ENCODE results near the gene SLC4A1. TPM values are rescaled to one million over a fixed set of nuclear protein-coding genes. Genes with fewer than 3 reads are reported as not detected.

Gene SLC4A1
- total and polyA plus RNA-seq, 2 of the 13 experiments (the other 11 are each of a cell fraction or from before 2014, with no cell fraction given): not detected

DNA sequence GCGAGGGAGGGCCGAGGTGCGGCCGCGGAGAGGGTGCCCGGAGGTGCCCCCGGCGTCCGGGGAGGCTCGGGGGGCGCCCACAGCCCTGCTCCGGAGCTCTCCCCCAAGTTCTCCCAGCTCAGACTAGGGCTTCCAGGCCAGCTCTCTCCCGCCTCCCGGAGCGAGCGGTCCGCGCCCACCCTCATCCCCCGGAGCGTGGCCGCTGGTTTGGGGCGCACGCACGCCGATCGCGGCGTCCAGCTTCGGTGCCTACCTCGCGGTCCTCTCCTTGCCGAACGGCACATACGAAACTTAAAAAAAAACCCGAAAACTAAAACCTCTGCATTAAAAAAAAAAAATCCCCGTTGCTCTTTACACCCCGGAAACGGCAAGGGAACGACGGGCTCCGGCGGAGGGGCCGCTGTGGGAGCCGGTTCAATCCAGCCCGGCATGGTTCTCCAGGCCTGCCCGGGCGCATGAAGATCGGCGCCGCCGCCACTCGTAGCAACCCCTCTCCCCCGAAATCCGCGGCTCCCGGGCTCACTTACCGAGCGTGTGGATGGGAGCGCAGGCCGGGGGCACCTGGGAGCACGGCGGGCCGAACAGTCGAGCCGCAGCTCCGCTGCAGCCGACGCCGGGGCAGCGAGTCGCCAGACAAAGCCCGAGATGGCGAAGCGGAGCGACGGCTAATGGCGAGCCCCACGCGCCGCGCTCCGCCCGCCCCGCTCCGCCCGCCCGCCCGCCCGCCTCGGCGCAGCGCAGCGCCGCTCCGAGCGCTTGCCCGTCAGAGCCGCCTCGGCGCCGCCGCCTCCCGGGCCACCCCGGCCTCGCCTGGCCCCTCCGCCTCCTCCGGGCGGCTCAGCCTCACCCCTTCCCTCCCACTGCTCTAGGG, 47.5 kb downstream of the SLC4A1 start (continued):
- TF ChIP-seq YEATS4 (CRISPR knock-in tag; IDR thresholded peaks at IDR 0.05; ENCODE audit: borderline replicate concordance) (peak; percentile 76), NONO (IDR thresholded peaks at IDR 0.05) (no peak), NONO (CRISPR knock-in tag; conservative IDR thresholded peaks at IDR 0.05) (peak; percentile 68), ARNT2 (CRISPR knock-in tag; IDR thresholded peaks at IDR 0.05; ENCODE audit: low read depth) (0 out of 2 replicates have a peak, but pooled peaks have one; percentile 5), FOXP1 (IDR thresholded peaks at IDR 0.05) (no peak), FOXP1 (CRISPR knock-in tag; IDR thresholded peaks at IDR 0.05) (no peak), KLF13 (CRISPR knock-in tag; IDR thresholded peaks at IDR 0.05) (no peak), ZNF562 (CRISPR knock-in tag; IDR thresholded peaks at IDR 0.05; ENCODE audit: borderline replicate concordance) (no peak), ZNF33B (CRISPR knock-in tag; IDR thresholded peaks at IDR 0.05) (no peak), ZC3H13 (CRISPR knock-in tag; IDR thresholded peaks at IDR 0.05) (peak; percentile 65), AGO1 (IDR thresholded peaks at IDR 0.05; ENCODE audit: low read depth, low read length, poor library complexity, severe bottlenecking) (peak; percentile 88), PAWR (CRISPR knock-in tag; IDR thresholded peaks at IDR 0.05; ENCODE audit: borderline replicate concordance) (no peak), NFYB (CRISPR knock-in tag; IDR thresholded peaks at IDR 0.05) (no peak), RBFOX2 (IDR thresholded peaks at IDR 0.05; ENCODE audit: low read depth, low read length) (peak; percentile 80), KLF12 (CRISPR knock-in tag; IDR thresholded peaks at IDR 0.05; ENCODE audit: borderline replicate concordance) (peak; percentile 88), TEAD2 (CRISPR knock-in tag; IDR thresholded peaks at IDR 0.05) (0 out of 2 replicates have a peak, but pooled peaks have one; percentile 9), ZNF598 (CRISPR knock-in tag; IDR thresholded peaks at IDR 0.05; ENCODE audit: borderline replicate concordance) (no peak), KDM4B (CRISPR knock-in tag; IDR thresholded peaks at IDR 0.05) (peak; percentile 50; the same call in 1 of the 2 replicates), HHEX (CRISPR knock-in tag; IDR thresholded peaks at IDR 0.05) (no peak), RBM39 (IDR thresholded peaks at IDR 0.05; ENCODE audit: low read depth, low read length, poor library complexity, severe bottlenecking) (peak; percentile 47), ZNF367 (CRISPR knock-in tag; IDR thresholded peaks at IDR 0.05; ENCODE audit: borderline replicate concordance) (no peak), ZNF326 (CRISPR knock-in tag; IDR thresholded peaks at IDR 0.05; ENCODE audit: borderline replicate concordance) (peak; percentile 62; the same call in 1 of the 2 replicates)
- TF ChIP-seq, protein P1, sequence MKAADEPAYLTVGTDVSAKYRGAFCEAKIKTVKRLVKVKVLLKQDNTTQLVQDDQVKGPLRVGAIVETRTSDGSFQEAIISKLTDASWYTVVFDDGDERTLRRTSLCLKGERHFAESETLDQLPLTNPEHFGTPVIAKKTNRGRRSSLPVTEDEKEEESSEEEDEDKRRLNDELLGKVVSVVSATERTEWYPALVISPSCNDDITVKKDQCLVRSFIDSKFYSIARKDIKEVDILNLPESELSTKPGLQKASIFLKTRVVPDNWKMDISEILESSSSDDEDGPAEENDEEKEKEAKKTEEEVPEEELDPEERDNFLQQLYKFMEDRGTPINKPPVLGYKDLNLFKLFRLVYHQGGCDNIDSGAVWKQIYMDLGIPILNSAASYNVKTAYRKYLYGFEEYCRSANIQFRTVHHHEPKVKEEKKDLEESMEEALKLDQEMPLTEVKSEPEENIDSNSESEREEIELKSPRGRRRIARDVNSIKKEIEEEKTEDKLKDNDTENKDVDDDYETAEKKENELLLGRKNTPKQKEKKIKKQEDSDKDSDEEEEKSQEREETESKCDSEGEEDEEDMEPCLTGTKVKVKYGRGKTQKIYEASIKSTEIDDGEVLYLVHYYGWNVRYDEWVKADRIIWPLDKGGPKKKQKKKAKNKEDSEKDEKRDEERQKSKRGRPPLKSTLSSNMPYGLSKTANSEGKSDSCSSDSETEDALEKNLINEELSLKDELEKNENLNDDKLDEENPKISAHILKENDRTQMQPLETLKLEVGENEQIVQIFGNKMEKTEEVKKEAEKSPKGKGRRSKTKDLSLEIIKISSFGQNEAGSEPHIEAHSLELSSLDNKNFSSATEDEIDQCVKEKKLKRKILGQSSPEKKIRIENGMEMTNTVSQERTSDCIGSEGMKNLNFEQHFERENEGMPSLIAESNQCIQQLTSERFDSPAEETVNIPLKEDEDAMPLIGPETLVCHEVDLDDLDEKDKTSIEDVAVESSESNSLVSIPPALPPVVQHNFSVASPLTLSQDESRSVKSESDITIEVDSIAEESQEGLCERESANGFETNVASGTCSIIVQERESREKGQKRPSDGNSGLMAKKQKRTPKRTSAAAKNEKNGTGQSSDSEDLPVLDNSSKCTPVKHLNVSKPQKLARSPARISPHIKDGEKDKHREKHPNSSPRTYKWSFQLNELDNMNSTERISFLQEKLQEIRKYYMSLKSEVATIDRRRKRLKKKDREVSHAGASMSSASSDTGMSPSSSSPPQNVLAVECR (CRISPR knock-in tag; IDR thresholded peaks at IDR 0.05; ENCODE audit: borderline replicate concordance): 0 out of 2 replicates have a peak, but pooled peaks have one; percentile 38
- TF ChIP-seq, protein P2, sequence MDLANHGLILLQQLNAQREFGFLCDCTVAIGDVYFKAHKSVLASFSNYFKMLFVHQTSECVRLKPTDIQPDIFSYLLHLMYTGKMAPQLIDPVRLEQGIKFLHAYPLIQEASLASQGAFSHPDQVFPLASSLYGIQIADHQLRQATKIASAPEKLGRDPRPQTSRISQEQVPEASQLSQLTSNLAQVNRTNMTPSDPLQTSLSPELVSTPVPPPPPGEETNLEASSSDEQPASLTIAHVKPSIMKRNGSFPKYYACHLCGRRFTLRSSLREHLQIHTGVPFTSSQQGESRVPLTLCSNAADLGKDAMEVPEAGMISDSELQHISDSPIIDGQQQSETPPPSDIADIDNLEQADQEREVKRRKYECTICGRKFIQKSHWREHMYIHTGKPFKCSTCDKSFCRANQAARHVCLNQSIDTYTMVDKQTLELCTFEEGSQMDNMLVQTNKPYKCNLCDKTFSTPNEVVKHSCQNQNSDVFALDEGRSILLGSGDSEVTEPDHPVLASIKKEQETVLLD (CRISPR knock-in tag; IDR thresholded peaks at IDR 0.05; ENCODE audit: low read depth): peak; percentile 11; the same call in 1 of the 2 replicates
- TF ChIP-seq, protein P3, sequence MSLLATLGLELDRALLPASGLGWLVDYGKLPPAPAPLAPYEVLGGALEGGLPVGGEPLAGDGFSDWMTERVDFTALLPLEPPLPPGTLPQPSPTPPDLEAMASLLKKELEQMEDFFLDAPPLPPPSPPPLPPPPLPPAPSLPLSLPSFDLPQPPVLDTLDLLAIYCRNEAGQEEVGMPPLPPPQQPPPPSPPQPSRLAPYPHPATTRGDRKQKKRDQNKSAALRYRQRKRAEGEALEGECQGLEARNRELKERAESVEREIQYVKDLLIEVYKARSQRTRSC (CRISPR knock-in tag; IDR thresholded peaks at IDR 0.05; ENCODE audit: low read depth): no peak; the same call in 1 of the 2 replicates
